SU-DHL-6 (cell line): ENCODE data around the gene KRT35.

Experiments used
- H2AFZ ChIP-seq: fragments of 200-600 bp; sonication (generic); 2 replicates; pipeline ENCODE4 v1.6.1; 2014; ENCODE audit warnings: low read depth, mild to moderate bottlenecking, moderate library complexity, mixed read lengths, antibody characterized with exemption, low read length; ENCODE audit not compliant: severe bottlenecking
- H3F3A ChIP-seq: fragments of 200-600 bp; shearing (Covaris generic); 2 replicates; pipeline ENCODE4 v1.6.0; 2016; ENCODE audit warnings: antibody characterized with exemption, mild to moderate bottlenecking; ENCODE audit not compliant: insufficient read depth
- H3K27ac ChIP-seq: fragments of 200-600 bp; sonication (generic); 2 replicates; pipeline ENCODE4 v1.5.1; 2016; ENCODE audit warnings: low read depth, mild to moderate bottlenecking, low read length, moderate library complexity, mixed read lengths
- H3K27me3 ChIP-seq: fragments of 200-600 bp; sonication (generic), shearing (Covaris generic); 2 replicates; pipeline ENCODE4 v1.6.0; 2014; ENCODE audit warnings: mild to moderate bottlenecking, low read length
- H3K36me3 ChIP-seq: fragments of 200-600 bp; sonication (generic); 2 replicates; pipeline ENCODE4 v1.6.1; 2014; ENCODE audit warnings: mild to moderate bottlenecking, low read length, mixed read lengths
- H3K4me2 ChIP-seq: fragments of 300-600, 200-600 bp; shearing (Covaris generic), sonication (generic); 2 replicates; pipeline ENCODE4 v1.6.0; 2014; ENCODE audit warnings: low read length, low read depth, mild to moderate bottlenecking; ENCODE audit not compliant: poor library complexity, severe bottlenecking
- H3K4me3 ChIP-seq: fragments of 200-600 bp; sonication (generic); 2 replicates; pipeline ENCODE4 v1.5.1; 2014; ENCODE audit warnings: antibody characterized with exemption, low read length, mild to moderate bottlenecking, mixed read lengths; ENCODE audit not compliant: insufficient read depth, poor library complexity, severe bottlenecking
- H3K79me2 ChIP-seq: fragments of 200-600 bp; sonication (generic); 2 replicates; pipeline ENCODE4 v1.6.1; 2014; ENCODE audit warnings: mild to moderate bottlenecking, low read length, moderate library complexity; ENCODE audit not compliant: insufficient read depth
- H3K9ac ChIP-seq: fragments of 200-600 bp; sonication (generic); 2 replicates; pipeline ENCODE4 v1.7.0; 2014; ENCODE audit warnings: mild to moderate bottlenecking, low read length
- H3K9me2 ChIP-seq: fragments of 200-600 bp; sonication (generic); replicated peaks from 2 replicates; pipeline ENCODE4 v1.6.1; 2014; ENCODE audit warnings: low read length; ENCODE audit not compliant: insufficient read depth
- H3K9me3 ChIP-seq: fragments of 200-600 bp; sonication (generic); 2 replicates; pipeline ENCODE4 v1.6.1; 2014; ENCODE audit warnings: low read length, mixed read lengths; ENCODE audit not compliant: insufficient read depth
- H4K20me1 ChIP-seq: fragments of 200-600 bp; sonication (generic); 2 replicates; pipeline ENCODE4 v1.6.1; 2014; ENCODE audit warnings: low read depth, mild to moderate bottlenecking, antibody characterized with exemption, low read length, moderate library complexity, mixed read lengths
- CTCF ChIP-seq: fragments of 200-600 bp; sonication (generic); IDR thresholded peaks from one replicate; pipeline ENCODE4 v1.5.1; 2017; ENCODE audit warnings: antibody characterized with exemption, mild to moderate bottlenecking, low read length, moderate library complexity; ENCODE audit not compliant: insufficient read depth, poor library complexity, severe bottlenecking
- EZH2phosphoT487 ChIP-seq: fragments of 200-600 bp; sonication (generic), shearing (Covaris generic); conservative IDR thresholded peaks from 2 replicates; pipeline ENCODE4 v1.6.1; 2018; ENCODE audit warnings: mild to moderate bottlenecking, antibody characterized with exemption, low read length, moderate library complexity, mixed read lengths

KRT35 gene

GRCh38 chr17:41499714-41500113, 18.8 kb upstream of the KRT35 start:
- H3K79me2 ChIP-seq: no peaks in the 10 kb centered on the region
- no peaks in the 10 kb centered on the region for H4K20me1 ChIP-seq
- no peak overlapping the region for H3K4me3 ChIP-seq
- no peak overlapping the region for H3K9ac ChIP-seq
- H3F3A ChIP-seq: no peaks in the 10 kb centered on the region
- H3K36me3 ChIP-seq: no peaks in the 10 kb centered on the region
- H3K27me3 ChIP-seq: no peaks in the 10 kb centered on the region
- H2AFZ ChIP-seq: no peak overlapping the region
- H3K9me2 ChIP-seq: no peaks in the 10 kb centered on the region
- no peaks in the 10 kb centered on the region for H3K9me3 ChIP-seq
- H3K27ac ChIP-seq: no peak overlapping the region
- no peak for TF ChIP-seq CTCF
- no peak for TF ChIP-seq EZH2phosphoT487
- H3K4me2 ChIP-seq: no peak overlapping the region

DNA sequence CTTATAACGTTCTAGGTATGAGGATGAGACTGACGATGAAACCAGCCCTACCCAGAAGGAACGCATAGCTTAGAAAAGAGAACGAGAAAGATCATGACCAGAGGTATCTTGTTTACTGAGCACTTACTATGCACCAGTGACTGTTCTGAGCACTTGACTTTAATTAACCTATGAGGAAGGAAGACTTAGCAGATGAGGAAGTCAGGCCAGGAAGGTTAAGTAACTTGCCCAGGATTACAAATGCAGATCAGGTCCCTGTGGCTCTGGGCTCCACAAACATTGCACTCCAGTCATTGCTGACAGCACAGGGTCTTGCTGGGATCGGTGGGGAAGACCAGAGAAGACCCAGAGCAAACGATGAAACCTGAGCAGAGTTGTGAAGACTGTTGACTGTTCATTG, 17.3 kb upstream of the KRT35 start:
- no peak for TF ChIP-seq EZH2phosphoT487
- TF ChIP-seq CTCF: no peak
- Histone ChIP-seq H3K27ac (no peak overlapping the region), H3F3A (no peaks in the 10 kb centered on the region), H3K4me3 (no peak overlapping the region), H3K9me2 (no peaks in the 10 kb centered on the region), H3K36me3 (no peaks in the 10 kb centered on the region), H3K9ac (no peak overlapping the region), H4K20me1 (no peaks in the 10 kb centered on the region), H3K9me3 (no peaks in the 10 kb centered on the region), H3K79me2 (no peaks in the 10 kb centered on the region), H3K27me3 (no peaks in the 10 kb centered on the region), H3K4me2 (no peak overlapping the region), H2AFZ (no peak overlapping the region)

- Histone ChIP-seq H3K79me2 (no peaks in the 10 kb centered on the region), H2AFZ (no peak overlapping the region), H3K9ac (no peak overlapping the region), H3K4me2 (no peak overlapping the region), H3K9me2 (no peaks in the 10 kb centered on the region), H3K4me3 (no peak overlapping the region), H4K20me1 (no peaks in the 10 kb centered on the region), H3F3A (no peaks in the 10 kb centered on the region), H3K9me3 (no peaks in the 10 kb centered on the region), H3K27me3 (no peaks in the 10 kb centered on the region), H3K36me3 (no peaks in the 10 kb centered on the region), H3K27ac (no peak overlapping the region)
- TF ChIP-seq CTCF (peak; percentile 58), EZH2phosphoT487 (no peak)
Measured at GRCh38 chr17:41496803-41497484, 16.0 kb upstream of the KRT35 start.
